Heart left ventricle (tissue), 16 donors: ENCODE data around the gene GPR148. TPM values are rescaled to one million over a fixed set of nuclear protein-coding genes. Genes with fewer than 3 reads are reported as not detected.

ENCODE experiments used
- ATAC-seq, 4 donors: fragments of 200-7000 bp; cut with Tn5 transposase; one replicate each; pipeline ENCODE4 v1.9.1; 2020 to 2022; ENCODE audit warnings: moderate library complexity in 4 of 4, mild to moderate bottlenecking in 3 of 4, moderate number of reproducible peaks in 1 of 4
- DNase-seq, 5 donors: peaks; one replicate each; pipeline ENCODE4 v3.0.0-alpha.2; 2020
- H3K27ac ChIP-seq, 12 donors: fragments of 200-600 bp; sonication (generic) in 4 of 12; one replicate each; pipeline versions ENCODE4 v1.5.0 to v1.8.0; 2016 to 2022; ENCODE audit warnings: mild to moderate bottlenecking in 2 of 12
- H3K27me3 ChIP-seq, 9 donors: fragments of 200-600 bp; sonication (generic) in 2 of 9; one replicate each; pipeline versions ENCODE4 v1.5.1 to v1.8.0; 2016 to 2022; ENCODE audit warnings: mild to moderate bottlenecking in 3 of 9
- H3K36me3 ChIP-seq, 9 donors: fragments of 200-600 bp; sonication (generic) in 2 of 9; one replicate each; pipeline versions ENCODE4 v1.5.0 to v1.8.0; 2018 to 2022; ENCODE audit warnings: mild to moderate bottlenecking in 2 of 9
- H3K4me1 ChIP-seq, 12 donors: fragments of 200-600 bp; sonication (generic) in 4 of 12; one replicate each; pipeline versions ENCODE4 v1.5.0 to v1.8.0; 2016 to 2022; ENCODE audit warnings: mild to moderate bottlenecking in 3 of 12
- H3K4me3 ChIP-seq, 12 donors: fragments of 200-600 bp; sonication (generic) in 4 of 12; one replicate each; pipeline versions ENCODE4 v1.5.0 to v1.8.0; 2017 to 2022; ENCODE audit warnings: mild to moderate bottlenecking in 9 of 12, moderate library complexity in 4 of 12
- H3K9me3 ChIP-seq, 12 donors: fragments of 200-600 bp; sonication (generic) in 4 of 12; one replicate each; pipeline versions ENCODE4 v1.5.0 to v1.8.0; 2016 to 2022; ENCODE audit warnings: mild to moderate bottlenecking in 1 of 12
- POLR2A ChIP-seq, 2 donors: fragments of 450-650 bp; IDR thresholded peaks; one replicate each; pipeline ENCODE4 v1.6.1; 2017; ENCODE audit warnings: antibody characterized with exemption in 2 of 2, mild to moderate bottlenecking in 2 of 2, moderate library complexity in 2 of 2
- WGBS, 4 donors: extraction: QIAGEN DNeasy Blood & Tissue Kit in 2 of 4; methylation state at CpG; one replicate each; pipeline versions ENCODE4 v1.1.5 to v1.1.7; 2013 to 2018; 5-methylcytosine and 5-hydroxymethylcytosine counted together
- intact Hi-C, 10 donors: fragments of 100-400 bp; cut with DNase I; formaldehyde crosslinking; loops; one replicate each; pipeline versions ENCODE4 v1.11.1 to v1.14.2; 2022
- polyA plus RNA-seq, 2 donors: library from polyadenylated mRNA; stranded (reverse); fragments of 200-250 nt; gene quantifications; one replicate each; pipeline ENCODE4 v1.2.3, GENCODE V29; 2013
- total RNA-seq, 9 donors: library from RNA; depleted of rRNA in 2 of 9; stranded (reverse); fragments of >200 nt in 2 of 9; fragmentation: NEBNext Ultra II Directional in 3 of 9; extraction: Animal tissue kit (Norgen Biotek cat#: 25700) in 3 of 9; gene quantifications; one replicate each; pipeline versions ENCODE4 v1.1.0 to v1.2.4, GENCODE V29; 2016 to 2023
- TF ChIP-seq, protein P1 (sequence below), 12 donors: fragments of 200-600 bp; sonication (generic) in 4 of 12; IDR thresholded peaks; one replicate each; pipeline versions ENCODE4 v1.5.0 to v1.8.0; 2018 to 2022; ENCODE audit warnings: antibody characterized with exemption in 12 of 12, mild to moderate bottlenecking in 5 of 12
- donor health status: ischemic (EF 13 %, LVEDD 7.1; RV severe dilation, severe dysfunction).
- donor health status: healthy with polysubstance abuse.
- donor health status: DM: no; HTN: yes; CAD: no.
- donor health status: DM: no; HTN: no; CAD: no.
- donor health status: ischemic (EF 25% LVEDD 6.9; RV normal size, moderate dysfunction).
- donor health status: ischemic (EF 25% LVEDD 5.7; RV mildly dilated, moderate dysfunction).
- donor health status: healthy.
- donor health status: DM: yes; HTN: yes; CAD: no.
- donor health status: ischemic (EF 35%, LVEDD 5.7; RV mildly dilated, moderate dysfunction).
- donor health status: nonischemic (EF 11% LVEDD 7.7; RV severe dilation, severe dysfunction).
- donor health status: DM: yes; HTN: yes; CAD: no.
- donor health status: PGD.
- donor health status: ischemic (EF 29% LVEDD 5.4; RV normal size, mild dysfunction).
- donor health status: nonischemic (EF 23%, LVEDD 6.1; RV moderate dilation, normal function).

The GPR148 gene
- total and polyA plus RNA-seq, 11 donors, result not detected

DNA sequence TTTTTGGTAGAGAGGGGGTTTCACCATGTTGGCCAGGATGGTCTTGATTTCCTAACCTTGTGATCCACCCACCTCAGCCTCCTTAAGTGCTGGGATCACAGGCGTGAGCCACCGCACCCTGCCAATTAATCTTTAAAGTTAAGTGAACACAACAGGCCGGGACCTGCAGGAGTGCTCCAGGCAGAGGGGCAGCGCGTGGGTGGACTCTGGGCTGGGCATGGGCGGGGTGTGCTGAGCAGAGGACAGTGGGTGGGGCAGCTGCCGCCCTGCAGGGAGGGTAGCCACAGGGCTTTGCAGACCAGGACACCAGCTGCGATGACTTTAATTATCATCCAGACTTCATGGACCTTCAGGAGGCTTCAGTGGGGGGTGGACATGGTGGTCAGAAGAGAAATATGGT lies 8.8 kb upstream of the GPR148 start:
- intact Hi-C loops, result no loop called here
- TF ChIP-seq, protein P1, sequence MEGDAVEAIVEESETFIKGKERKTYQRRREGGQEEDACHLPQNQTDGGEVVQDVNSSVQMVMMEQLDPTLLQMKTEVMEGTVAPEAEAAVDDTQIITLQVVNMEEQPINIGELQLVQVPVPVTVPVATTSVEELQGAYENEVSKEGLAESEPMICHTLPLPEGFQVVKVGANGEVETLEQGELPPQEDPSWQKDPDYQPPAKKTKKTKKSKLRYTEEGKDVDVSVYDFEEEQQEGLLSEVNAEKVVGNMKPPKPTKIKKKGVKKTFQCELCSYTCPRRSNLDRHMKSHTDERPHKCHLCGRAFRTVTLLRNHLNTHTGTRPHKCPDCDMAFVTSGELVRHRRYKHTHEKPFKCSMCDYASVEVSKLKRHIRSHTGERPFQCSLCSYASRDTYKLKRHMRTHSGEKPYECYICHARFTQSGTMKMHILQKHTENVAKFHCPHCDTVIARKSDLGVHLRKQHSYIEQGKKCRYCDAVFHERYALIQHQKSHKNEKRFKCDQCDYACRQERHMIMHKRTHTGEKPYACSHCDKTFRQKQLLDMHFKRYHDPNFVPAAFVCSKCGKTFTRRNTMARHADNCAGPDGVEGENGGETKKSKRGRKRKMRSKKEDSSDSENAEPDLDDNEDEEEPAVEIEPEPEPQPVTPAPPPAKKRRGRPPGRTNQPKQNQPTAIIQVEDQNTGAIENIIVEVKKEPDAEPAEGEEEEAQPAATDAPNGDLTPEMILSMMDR (IDR thresholded peaks at IDR 0.05), result no peak
- TF ChIP-seq POLR2A (IDR thresholded peaks at IDR 0.05), result no peak
- H3K4me1 ChIP-seq, result no peaks in the 10 kb centered on the region
- ATAC-seq (no peak), DNase-seq (peak in 1 of 5 donors; percentile 4)
- H3K9me3 ChIP-seq, result peaks cover 0 to 9% (median 0%) of the 10 kb centered on the region in 12 donors
- H3K36me3 ChIP-seq, result no peaks in the 10 kb centered on the region
- no peak overlapping the region for H3K4me3 ChIP-seq
- H3K27me3 ChIP-seq, result peaks cover 0 to 10% (median 0%) of the 10 kb centered on the region in 9 donors
- no peak overlapping the region for H3K27ac ChIP-seq
- 91 to 94% (median 93%) methylated on average over 8 of the region's 8 CpGs for WGBS, 4 donors

DNA sequence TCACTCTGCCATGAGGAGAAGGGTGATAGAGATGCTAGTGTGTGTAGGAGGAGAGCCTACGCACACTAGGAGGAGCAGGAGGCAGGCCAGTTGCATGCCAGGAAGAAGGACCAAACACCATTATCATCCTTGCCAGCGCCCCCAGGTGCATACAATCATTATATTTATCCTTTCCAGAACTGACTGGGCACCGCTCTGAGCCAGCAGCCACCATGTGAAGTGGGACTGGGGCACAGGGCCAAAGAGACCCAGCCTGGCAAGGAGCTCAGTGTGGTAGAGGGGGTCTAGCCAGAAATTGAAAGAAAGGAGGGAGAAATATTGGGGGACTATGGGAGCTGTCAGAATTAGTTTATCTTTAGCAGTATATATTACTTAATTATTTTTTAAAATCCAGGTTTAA lies 8.3 kb upstream of the GPR148 start:
- 83 to 89% (median 87%) methylated on average over 3 of the region's 3 CpGs for WGBS, 4 donors
- TF ChIP-seq POLR2A (IDR thresholded peaks at IDR 0.05), result no peak
- TF ChIP-seq, protein P1 (IDR thresholded peaks at IDR 0.05), result no peak
- H3K27ac ChIP-seq, result no peak overlapping the region
- DNase-seq (no peak), ATAC-seq (no peak)
- H3K27me3 ChIP-seq, result peaks cover 0 to 12% (median 0%) of the 10 kb centered on the region in 9 donors
- no peak overlapping the region for H3K4me3 ChIP-seq
- H3K4me1 ChIP-seq, result no peaks in the 10 kb centered on the region
- intact Hi-C loops, result no loop called here
- no peaks in the 10 kb centered on the region for H3K36me3 ChIP-seq
- peaks cover 0 to 9% (median 0%) of the 10 kb centered on the region in 12 donors for H3K9me3 ChIP-seq

DNA sequence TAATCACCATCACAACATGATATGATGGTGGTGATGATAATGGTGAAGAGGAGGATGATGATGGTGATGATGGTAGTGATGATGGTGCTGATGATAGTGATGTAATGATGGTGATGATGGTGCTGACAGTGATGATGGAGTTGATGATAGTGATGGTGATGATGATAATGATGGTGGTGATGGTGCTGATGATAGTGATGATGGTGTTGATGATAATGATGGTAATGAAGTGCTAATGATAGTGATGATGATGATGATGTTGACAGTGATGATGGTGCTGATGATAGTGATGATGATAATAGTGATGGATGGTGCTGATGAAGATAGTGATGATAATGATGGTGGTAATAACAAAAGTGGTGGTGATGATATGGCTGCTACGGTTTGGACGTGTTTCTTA lies 4.4 kb upstream of the GPR148 start:
- no peak for ATAC-seq

DNA sequence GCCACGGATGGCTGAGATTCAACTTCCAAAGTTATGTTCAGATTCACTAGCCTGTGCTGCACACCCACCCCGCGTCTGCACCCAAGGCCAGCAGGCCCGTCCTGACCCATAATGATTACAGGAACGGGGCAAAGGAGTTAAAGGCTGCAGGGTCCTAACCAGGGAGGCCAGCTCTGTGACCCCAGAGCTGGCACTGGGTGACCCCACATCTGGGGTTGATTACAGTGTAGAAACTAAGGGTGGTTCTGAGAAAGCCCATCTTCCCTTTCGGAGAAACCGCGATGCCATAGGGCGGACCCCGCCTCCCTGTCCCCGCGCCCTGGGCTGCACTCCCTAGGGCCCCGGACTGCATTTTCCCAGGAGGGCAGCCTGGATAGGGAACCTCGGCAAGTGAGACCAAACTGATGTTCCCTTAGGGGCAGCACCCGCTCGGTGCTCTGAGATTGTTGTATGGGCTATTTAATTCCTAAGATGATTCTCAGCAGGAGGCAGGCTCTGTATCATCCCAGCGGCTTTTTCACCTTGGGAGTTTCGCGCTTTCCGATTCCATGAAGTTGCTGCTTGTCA lies 2.2 kb upstream of the GPR148 start:
- DNase-seq, result peak in 1 of 5 donors; percentile 28
- peaks cover 5 to 22% (median 14%) of the 10 kb centered on the region in 12 donors for H3K4me1 ChIP-seq
- peaks cover 0 to 6% (median 0%) of the 10 kb centered on the region in 9 donors for H3K27me3 ChIP-seq
- H3K9me3 ChIP-seq, result peaks cover 0 to 8% (median 0%) of the 10 kb centered on the region in 12 donors
- no peaks in the 10 kb centered on the region for H3K36me3 ChIP-seq
- TF ChIP-seq POLR2A (IDR thresholded peaks at IDR 0.05), result no peak
- TF ChIP-seq, protein P1 (IDR thresholded peaks at IDR 0.05), result no peak
- peak overlapping the region in 6 of 12 donors; percentile 39 to 70 (median 57) for H3K27ac ChIP-seq
- no peak for ATAC-seq
- H3K4me3 ChIP-seq, result peak overlapping the region; percentile 2 to 67 (median 60)
- 16 to 25% (median 20%) methylated on average over 11 to 20 of the region's 20 CpGs for WGBS, 4 donors
- intact Hi-C loops, result no loop called here

More for the DNA sequence above, 4.4 kb upstream of the GPR148 start:
- intact Hi-C loops, result no loop called here
- no peak for DNase-seq
- WGBS, 4 donors, result 82 to 89% (median 84%) methylated on average over 2 of the region's 2 CpGs
- Histone ChIP-seq H3K36me3 (no peaks in the 10 kb centered on the region), H3K27me3 (peaks cover 0 to 16% (median 0%) of the 10 kb centered on the region in 9 donors), H3K9me3 (peaks cover 0 to 9% (median 0%) of the 10 kb centered on the region in 12 donors), H3K4me3 (no peak overlapping the region), H3K4me1 (peaks cover 5 to 22% (median 14%) of the 10 kb centered on the region in 12 donors), H3K27ac (no peak overlapping the region)
- TF ChIP-seq POLR2A (IDR thresholded peaks at IDR 0.05), result no peak
- TF ChIP-seq, protein P1 (IDR thresholded peaks at IDR 0.05), result no peak
